Heart right ventricle (tissue), 16 donors: ENCODE data around the gene MARK3. TPM values are rescaled to one million over a fixed set of nuclear protein-coding genes. Genes with fewer than 3 reads are reported as not detected.

Experiments
- ATAC-seq, 8 donors: fragments of 200-7000 bp; cut with Tn5 transposase; one replicate each; pipeline ENCODE4 v1.9.1; 2020; ENCODE audit warnings: mild to moderate bottlenecking in 8 of 8, moderate library complexity in 8 of 8, moderate number of reproducible peaks in 1 of 8
- DNase-seq, 2 donors: peaks; one replicate each; pipeline ENCODE4 v3.0.0-alpha.2; 2020
- H3K27ac ChIP-seq, 10 donors: fragments of 200-600 bp; sonication (generic) in 2 of 10; one replicate each; pipeline versions ENCODE4 v1.5.0 to v1.8.0; 2020 to 2022; ENCODE audit warnings: mild to moderate bottlenecking in 3 of 10
- H3K27me3 ChIP-seq, 7 donors: fragments of 200-600 bp; one replicate each; pipeline ENCODE4 v1.8.0; 2021 to 2022; ENCODE audit warnings: mild to moderate bottlenecking in 2 of 7
- H3K36me3 ChIP-seq, 9 donors: fragments of 200-600 bp; sonication (generic) in 1 of 9; one replicate each; pipeline versions ENCODE4 v1.5.0 to v1.8.0; 2020 to 2022; ENCODE audit warnings: mild to moderate bottlenecking in 2 of 9
- H3K4me1 ChIP-seq, 9 donors: fragments of 200-600 bp; sonication (generic) in 1 of 9; one replicate each; pipeline versions ENCODE4 v1.5.0 to v1.8.0; 2020 to 2022; ENCODE audit warnings: mild to moderate bottlenecking in 4 of 9
- H3K4me3 ChIP-seq, 10 donors: fragments of 200-600 bp; sonication (generic) in 2 of 10; one replicate each; pipeline versions ENCODE4 v1.5.0 to v1.8.0; 2020 to 2022; ENCODE audit warnings: mild to moderate bottlenecking in 7 of 10, moderate library complexity in 2 of 10
- H3K9me3 ChIP-seq, 11 donors: fragments of 200-600 bp in 10 of 11; sonication (generic) in 2 of 11; one replicate each; pipeline versions ENCODE4 v1.5.0 to v1.8.0; 2013 to 2022; ENCODE audit warnings: mild to moderate bottlenecking in 2 of 11, control low read depth in 1 of 11, moderate library complexity in 1 of 11
- WGBS, 2 donors: extraction: QIAGEN DNeasy Blood & Tissue Kit; methylation state at CpG; one replicate each; pipeline ENCODE4 v1.1.7; 2013; ENCODE audit warnings: inconsistent platforms in 1 of 2; 5-methylcytosine and 5-hydroxymethylcytosine counted together
- intact Hi-C, 10 donors: fragments of 100-400 bp; cut with DNase I; formaldehyde crosslinking; loops; one replicate each; pipeline versions ENCODE4 v1.11.1 to v1.14.2; 2022
- polyA plus RNA-seq, 2 donors: library from polyadenylated mRNA; stranded (reverse); fragments of 200-250 nt; gene quantifications; one replicate each; pipeline ENCODE4 v1.2.3, GENCODE V29; 2013
- total RNA-seq, 10 donors: library from RNA; stranded (reverse); fragmentation: NEBNext Ultra II Directional in 3 of 10; extraction: Animal tissue kit (Norgen Biotek cat#: 25700) in 3 of 10; gene quantifications; one replicate each; pipeline versions ENCODE4 v1.2.1 to v1.2.4, GENCODE V29; 2021 to 2023
- TF ChIP-seq, protein P1 (sequence below), 9 donors: fragments of 200-600 bp; sonication (generic) in 2 of 9; IDR thresholded peaks; one replicate each; pipeline versions ENCODE4 v1.5.0 to v1.8.0; 2021 to 2022; ENCODE audit warnings: antibody characterized with exemption in 9 of 9, mild to moderate bottlenecking in 5 of 9, moderate library complexity in 1 of 9
- donor health status: Arrhythmogenic right ventricular cardiomyopathy.
- donor health status: ischemic (EF 13 %, LVEDD 7.1; RV severe dilation, severe dysfunction).
- donor health status: healthy with polysubstance abuse.
- donor health status: DM: no; HTN: yes; CAD: no.
- donor health status: DM: no; HTN: no; CAD: no.
- donor health status: ischemic (EF 25% LVEDD 6.9; RV normal size, moderate dysfunction).
- donor health status: ischemic (EF 25% LVEDD 5.7; RV mildly dilated, moderate dysfunction).
- donor health status: healthy.
- donor health status: DM: yes; HTN: yes; CAD: no.
- donor health status: Ischemic cardiomyopathy.
- donor health status: ischemic (EF 35%, LVEDD 5.7; RV mildly dilated, moderate dysfunction).
- donor health status: nonischemic (EF 11% LVEDD 7.7; RV severe dilation, severe dysfunction).
- donor health status: DM: yes; HTN: yes; CAD: no.
- donor health status: PGD.
- donor health status: ischemic (EF 29% LVEDD 5.4; RV normal size, mild dysfunction).
- donor health status: nonischemic (EF 23%, LVEDD 6.1; RV moderate dilation, normal function).

MARK3 gene
- total and polyA plus RNA-seq, 12 donors, result 62.3 to 246 (median 77.1) TPM

DNA sequence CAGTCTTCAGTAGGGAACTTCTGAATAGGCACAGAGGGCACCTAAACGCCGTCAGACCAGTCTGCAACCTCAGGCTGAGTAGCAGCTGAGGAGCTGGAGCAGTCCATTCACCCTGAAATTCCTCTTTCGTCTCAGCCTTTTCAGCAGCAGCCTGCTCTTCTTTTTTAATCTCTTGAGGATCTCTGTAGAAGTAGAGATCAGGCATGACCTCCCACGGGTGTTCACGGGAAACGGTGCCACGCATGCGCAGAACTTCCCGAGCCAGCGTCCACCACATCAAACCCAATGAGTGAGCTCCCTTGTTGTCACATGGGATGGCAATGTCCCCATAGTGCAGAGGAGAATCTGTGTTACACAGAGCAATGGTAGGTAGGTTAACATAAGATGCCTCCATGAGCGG lies 11.1 kb upstream of the MARK3 start:
- intact Hi-C loops, result no loop called here

GRCh38 chr14:103377522-103378037 lies 7.6 kb upstream of the MARK3 start:
- ATAC-seq (no peak), DNase-seq (no peak)
- WGBS, 2 donors, result 88 to 89% methylated on average over 2 of the region's 2 CpGs
- TF ChIP-seq, protein P1, sequence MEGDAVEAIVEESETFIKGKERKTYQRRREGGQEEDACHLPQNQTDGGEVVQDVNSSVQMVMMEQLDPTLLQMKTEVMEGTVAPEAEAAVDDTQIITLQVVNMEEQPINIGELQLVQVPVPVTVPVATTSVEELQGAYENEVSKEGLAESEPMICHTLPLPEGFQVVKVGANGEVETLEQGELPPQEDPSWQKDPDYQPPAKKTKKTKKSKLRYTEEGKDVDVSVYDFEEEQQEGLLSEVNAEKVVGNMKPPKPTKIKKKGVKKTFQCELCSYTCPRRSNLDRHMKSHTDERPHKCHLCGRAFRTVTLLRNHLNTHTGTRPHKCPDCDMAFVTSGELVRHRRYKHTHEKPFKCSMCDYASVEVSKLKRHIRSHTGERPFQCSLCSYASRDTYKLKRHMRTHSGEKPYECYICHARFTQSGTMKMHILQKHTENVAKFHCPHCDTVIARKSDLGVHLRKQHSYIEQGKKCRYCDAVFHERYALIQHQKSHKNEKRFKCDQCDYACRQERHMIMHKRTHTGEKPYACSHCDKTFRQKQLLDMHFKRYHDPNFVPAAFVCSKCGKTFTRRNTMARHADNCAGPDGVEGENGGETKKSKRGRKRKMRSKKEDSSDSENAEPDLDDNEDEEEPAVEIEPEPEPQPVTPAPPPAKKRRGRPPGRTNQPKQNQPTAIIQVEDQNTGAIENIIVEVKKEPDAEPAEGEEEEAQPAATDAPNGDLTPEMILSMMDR (IDR thresholded peaks at IDR 0.05), result no peak
- Histone ChIP-seq H3K9me3 (no peaks in the 10 kb centered on the region), H3K36me3 (no peaks in the 10 kb centered on the region), H3K4me1 (peaks cover 0 to 10% (median 0%) of the 10 kb centered on the region in 9 donors), H3K4me3 (no peak overlapping the region), H3K27me3 (peaks cover 0 to 6% (median 0%) of the 10 kb centered on the region in 7 donors), H3K27ac (no peak overlapping the region)
- intact Hi-C loops, result no loop called here

More for the DNA sequence above, 11.1 kb upstream of the MARK3 start:
- ATAC-seq (no peak), DNase-seq (no peak)
- Histone ChIP-seq H3K9me3 (no peaks in the 10 kb centered on the region), H3K4me3 (no peak overlapping the region), H3K4me1 (peaks cover 0 to 2% (median 0%) of the 10 kb centered on the region in 9 donors), H3K27me3 (peaks cover 0 to 6% (median 0%) of the 10 kb centered on the region in 7 donors), H3K27ac (no peak overlapping the region), H3K36me3 (no peaks in the 10 kb centered on the region)
- TF ChIP-seq, protein P1 (IDR thresholded peaks at IDR 0.05), result no peak
- 84% methylated on average over 11 of the region's 11 CpGs for WGBS, 2 donors

DNA sequence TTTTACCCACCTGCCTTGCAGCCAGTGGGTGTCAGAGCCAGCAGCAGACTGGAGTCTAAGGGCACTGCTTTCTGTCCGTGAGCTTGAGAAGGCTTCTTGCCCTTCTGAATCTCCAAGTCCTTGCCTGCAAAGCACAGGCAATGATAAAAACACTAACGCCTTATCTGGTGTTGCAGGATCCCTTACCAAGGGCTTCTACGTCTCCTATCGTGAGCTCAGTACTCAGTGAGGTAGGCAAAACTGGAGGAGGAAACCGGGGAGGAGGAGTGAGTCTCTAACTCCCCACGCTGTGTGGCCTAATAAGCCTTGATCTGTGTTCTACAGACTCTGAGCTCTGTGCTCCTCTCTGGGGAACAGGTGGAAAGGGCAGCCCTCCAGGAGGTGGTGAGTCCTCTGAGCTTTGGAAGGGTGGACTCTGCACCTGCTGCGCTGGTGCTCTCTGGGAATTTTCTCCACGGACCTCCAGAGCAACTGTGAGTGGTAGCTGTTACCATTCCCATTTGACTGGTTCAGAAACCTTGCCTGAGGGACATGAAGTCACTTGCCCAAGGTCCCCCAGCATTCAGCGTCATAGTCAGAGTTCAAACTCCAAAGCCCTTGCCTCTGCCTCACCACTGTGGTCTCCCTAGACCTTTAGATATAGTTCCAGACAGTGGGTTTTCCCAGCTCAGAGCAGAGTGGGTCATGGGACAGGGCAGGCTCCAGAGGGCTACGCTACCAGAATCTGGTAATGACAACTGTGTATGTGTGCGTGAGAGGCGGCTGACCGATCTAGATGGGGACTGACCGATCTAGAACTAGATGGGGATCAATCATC lies 7.0 kb upstream of the MARK3 start:
- Histone ChIP-seq H3K27me3 (peaks cover 0 to 6% (median 0%) of the 10 kb centered on the region in 7 donors), H3K27ac (no peak overlapping the region), H3K9me3 (no peaks in the 10 kb centered on the region), H3K4me1 (peaks cover 0 to 11% (median 0%) of the 10 kb centered on the region in 9 donors), H3K36me3 (no peaks in the 10 kb centered on the region), H3K4me3 (no peak overlapping the region)
- DNase-seq (no peak), ATAC-seq (peak in 2 of 8 donors; percentile 10 to 38)
- intact Hi-C loops, result no loop called here
- TF ChIP-seq, protein P1 (IDR thresholded peaks at IDR 0.05), result no peak
- WGBS, 2 donors, result 70 to 76% methylated on average over 14 of the region's 14 CpGs

DNA sequence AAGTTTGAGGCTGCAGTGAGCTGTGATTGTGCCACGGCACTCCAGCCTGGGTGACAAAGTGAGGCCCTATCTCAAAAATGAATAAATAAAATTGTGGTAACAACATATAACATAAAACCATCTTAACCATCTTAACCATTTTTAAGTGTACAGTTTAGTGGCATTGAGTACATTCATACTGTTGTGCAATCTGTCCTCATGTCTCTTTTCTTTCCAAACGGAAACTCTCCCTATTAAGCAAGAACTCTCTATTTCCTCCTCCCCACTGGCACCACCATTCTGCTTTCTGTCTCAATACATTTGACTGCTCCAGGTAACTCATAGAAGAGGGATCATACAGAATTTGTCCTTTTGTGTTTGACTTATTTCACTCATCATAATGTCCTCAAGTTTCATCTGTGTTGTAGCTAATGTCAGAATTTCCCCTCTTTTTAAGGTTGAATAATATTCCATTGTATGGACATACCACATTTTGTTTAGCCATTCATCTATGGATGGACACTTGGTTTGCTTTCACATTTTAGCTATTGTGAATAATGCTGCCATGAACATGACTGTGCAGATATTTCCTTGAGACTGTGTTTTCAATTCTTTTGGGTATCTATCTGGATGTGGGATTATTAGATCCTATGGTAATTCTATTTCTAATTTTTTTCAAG lies 4.4 kb upstream of the MARK3 start:
- Histone ChIP-seq H3K9me3 (no peaks in the 10 kb centered on the region), H3K27ac (no peak overlapping the region), H3K4me3 (no peak overlapping the region), H3K36me3 (no peaks in the 10 kb centered on the region), H3K4me1 (peaks cover 4 to 19% (median 7%) of the 10 kb centered on the region in 9 donors), H3K27me3 (no peaks in the 10 kb centered on the region)
- intact Hi-C loops, result loop anchor here in 4 of 10 donors (5.0 to 10.0 kb wide), 3 partner anchors 44 to 114 kb away; partner anchors contain the start of gene EIF5 (in 1 of the 4)
- ATAC-seq (no peak), DNase-seq (no peak)
- WGBS, 2 donors, result 0 to 15% methylated on average over 2 of the region's 2 CpGs
- TF ChIP-seq, protein P1 (IDR thresholded peaks at IDR 0.05), result no peak
